Stimulated activated CD4-positive, alpha-beta T cell treated with anti-CD3 and anti-CD28 coated beads, TNF-alpha, amount 100 ng/mL, for 24 hours (primary cell): Measurements from ENCODE around the gene GULP1.
"Not testable (repeated sequence)": the region's sequence is repeated elsewhere in the genome, so short reads cannot be mapped to it uniquely, and the experiment has no call there.

Experiments used
- DNase-seq, 3 experiments: peaks; one replicate each; pipeline ENCODE4 v3.0.0-alpha.2; 2020; ENCODE audit warnings: low read depth in 3 of 3

The GULP1 gene, protein sequence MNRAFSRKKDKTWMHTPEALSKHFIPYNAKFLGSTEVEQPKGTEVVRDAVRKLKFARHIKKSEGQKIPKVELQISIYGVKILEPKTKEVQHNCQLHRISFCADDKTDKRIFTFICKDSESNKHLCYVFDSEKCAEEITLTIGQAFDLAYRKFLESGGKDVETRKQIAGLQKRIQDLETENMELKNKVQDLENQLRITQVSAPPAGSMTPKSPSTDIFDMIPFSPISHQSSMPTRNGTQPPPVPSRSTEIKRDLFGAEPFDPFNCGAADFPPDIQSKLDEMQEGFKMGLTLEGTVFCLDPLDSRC

DNA sequence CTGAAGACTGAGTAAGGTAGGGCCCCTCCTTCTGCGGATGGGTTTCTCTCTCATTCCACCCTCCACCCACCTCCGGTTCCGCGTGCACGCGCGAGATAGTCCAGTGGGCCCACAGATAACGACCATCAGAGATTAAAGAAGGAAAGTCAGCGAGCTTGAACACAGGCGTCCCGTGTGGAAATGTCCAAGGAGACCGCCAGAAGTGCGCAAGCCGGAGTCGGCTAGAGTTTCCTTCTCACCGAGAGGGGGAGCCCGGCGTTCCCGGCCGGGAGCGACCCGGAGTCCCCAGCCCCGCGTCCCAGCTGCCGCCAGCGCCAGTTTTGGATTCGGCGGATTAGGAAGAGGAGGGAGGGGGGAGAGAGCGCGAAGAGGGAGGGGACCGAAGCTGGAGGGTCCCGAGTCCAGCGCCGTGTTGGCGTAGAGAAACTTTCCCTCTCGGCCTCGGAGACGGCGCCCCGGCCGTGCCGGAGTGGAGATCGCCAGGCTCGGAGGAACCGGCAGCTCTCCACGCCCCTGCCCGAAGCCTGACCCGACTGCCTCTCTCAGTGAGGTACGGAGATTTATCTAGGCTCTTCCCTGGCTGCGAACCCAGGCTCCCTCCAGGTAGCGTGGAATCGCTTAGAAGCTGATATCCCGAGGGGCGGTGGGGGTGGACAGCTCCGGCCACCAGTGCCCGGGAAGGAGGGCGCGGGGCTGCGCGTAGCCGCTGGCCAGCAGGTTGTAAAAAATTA, at the start of gene GULP1:
GULP1 (plus strand) TSS at position 258 of the 731 bp plus-strand sequence. CDS start 185,829 bp downstream, outside the sequence.
- DNase-seq = no peak

- DNase-seq = no peak
Observed at GRCh38 chr2:188243381-188243780, 48.3 kb upstream of the GULP1 start.

- no peak for DNase-seq
Observed at GRCh38 chr2:188244383-188244782, 47.3 kb upstream of the GULP1 start.

GRCh38 chr2:188245230-188245629, 46.4 kb upstream of the GULP1 start:
- DNase-seq = no peak

DNA sequence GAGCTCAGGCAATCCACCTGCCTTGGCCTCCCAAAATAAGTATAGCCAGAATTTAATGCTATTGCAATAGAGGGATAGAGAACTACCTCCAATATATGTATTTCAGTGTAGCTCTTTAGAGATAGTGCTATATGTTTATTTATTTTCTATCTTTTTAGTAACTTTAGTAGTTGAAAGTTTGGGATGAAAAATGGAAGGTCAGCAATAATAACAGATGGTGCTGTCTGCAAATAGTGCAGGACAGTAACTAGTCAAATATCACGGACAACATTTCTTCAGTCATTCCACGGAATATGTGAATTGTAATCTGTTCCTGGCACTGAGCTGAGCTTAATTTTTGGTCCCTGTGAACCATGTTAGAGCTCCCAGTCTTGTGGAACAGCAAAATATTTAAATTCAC, 43.2 kb upstream of the GULP1 start:
- no peak for DNase-seq

DNA sequence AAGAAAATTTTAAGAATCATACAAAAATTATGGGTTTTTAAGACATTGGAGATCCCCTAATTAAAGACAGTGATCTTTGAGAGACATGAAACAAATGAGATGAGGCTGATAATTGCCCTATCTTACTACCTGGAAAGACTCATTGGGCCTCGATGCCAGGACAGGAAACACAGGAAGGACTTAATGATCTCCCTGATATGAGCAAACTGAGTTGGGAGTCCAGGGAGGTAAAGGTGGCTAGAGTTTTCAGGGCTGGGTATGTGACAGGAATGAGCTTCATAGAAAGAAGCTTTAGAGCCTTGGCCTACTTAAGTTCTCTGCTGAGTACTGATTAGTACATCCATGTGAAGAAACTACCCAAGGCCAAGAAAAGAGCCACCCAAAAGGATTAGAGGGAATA, 40.6 kb upstream of the GULP1 start:
- DNase-seq = no peak

DNA sequence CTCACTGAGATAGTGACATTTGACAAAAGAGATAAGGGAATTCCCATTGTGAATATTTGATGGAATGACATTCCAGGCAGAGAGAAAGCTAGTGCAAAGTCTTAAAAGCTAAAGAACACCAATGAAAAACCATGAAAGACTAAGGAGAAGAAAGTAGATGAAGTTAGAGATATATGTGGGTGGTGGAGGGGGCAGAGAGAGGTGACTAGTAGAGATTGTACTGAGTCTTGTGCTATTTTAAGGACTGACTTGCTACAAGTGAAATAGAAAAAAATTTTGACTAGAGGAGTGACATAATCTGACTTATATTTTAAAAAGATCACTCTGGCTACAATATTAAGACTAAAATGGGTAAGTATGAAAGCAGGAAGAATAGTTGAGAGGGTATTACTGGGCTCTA, 35.3 kb upstream of the GULP1 start:
- DNase-seq = no peak

DNA sequence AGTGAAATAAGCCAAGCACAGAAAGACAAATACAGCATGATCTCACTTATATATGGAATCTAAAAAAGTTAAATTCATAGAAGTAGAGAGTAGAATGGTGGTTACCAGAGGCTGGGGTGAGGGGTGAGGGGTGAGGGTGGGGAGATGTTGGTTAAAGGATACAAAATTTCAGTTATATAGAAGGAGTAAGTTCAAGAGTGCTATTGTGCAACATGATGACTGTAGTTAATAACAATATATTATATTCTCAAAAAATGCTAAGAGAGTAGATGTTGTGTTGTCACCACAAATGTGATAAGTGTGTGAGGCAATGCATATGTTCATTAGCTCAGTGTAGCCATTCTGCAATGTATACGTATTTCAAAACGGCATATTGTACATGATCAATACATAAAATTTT, 26.4 kb upstream of the GULP1 start:
- DNase-seq = no peak

DNA sequence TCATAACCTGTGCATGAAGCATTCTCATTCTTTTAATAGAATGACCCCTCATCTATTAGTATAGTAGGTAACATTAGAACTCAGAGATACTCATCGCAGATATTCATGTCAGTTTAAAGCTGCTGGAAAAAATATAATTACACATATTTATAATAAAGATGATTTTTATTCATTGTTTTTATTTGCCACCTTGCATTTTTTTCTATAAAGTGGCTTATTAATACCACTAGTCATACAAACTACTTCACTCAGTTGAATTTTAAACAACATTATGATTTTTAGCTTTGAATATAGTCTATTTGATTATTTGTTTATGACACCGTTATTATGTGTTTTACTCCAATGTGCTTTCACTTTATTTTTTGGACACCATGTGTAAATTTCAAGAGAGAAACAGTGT, 23.9 kb upstream of the GULP1 start:
- no peak for DNase-seq

- DNase-seq = no peak
Observed at GRCh38 chr2:188269004-188269403, 22.7 kb upstream of the GULP1 start.

GRCh38 chr2:188272121-188272520, 19.6 kb upstream of the GULP1 start:
- DNase-seq = no peak

GRCh38 chr2:188274274-188274673, 17.4 kb upstream of the GULP1 start:
- no peak for DNase-seq

DNA sequence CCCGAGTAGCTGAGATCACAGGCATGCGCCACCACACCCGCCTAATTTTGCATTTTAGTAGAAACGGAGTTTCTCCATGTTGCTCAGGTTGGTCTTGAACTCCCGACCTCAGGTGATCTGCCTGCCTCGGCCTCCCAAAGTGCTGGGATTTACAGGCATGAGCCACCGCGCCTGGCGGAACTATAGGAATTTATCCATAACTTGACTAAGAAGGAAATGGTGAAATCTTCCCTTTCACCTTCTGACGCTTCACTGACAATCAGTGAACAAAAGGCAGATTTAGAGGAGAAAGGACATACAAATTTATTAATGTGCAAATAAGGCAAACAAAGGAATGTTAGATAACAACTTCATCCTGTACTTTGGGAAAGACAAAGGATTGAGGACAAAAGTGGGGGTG, 15.4 kb upstream of the GULP1 start:
- DNase-seq = no peak

DNA sequence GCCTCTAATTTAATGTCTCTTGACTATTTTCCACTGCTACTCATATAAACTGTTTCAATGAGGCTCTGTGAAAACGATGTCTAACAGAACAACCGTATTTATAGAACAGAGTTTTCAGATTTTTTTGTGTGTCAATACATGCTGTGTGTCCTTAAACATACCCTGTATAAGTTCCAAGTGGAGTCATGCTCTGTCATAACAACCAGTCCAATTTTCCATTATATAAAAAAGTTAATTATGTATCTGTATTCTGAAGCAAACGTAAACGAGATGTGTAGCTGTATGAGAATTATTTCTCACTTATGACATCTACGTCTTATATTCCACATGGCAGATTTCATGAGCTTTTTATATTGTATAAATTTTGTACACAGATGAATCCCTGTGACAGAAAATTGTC, 13.9 kb upstream of the GULP1 start:
- DNase-seq = no peak

GRCh38 chr2:188278388-188279092, 13.1 kb upstream of the GULP1 start:
- no peak for DNase-seq

GRCh38 chr2:188279093-188279445, 12.6 kb upstream of the GULP1 start:
- no peak for DNase-seq

DNA sequence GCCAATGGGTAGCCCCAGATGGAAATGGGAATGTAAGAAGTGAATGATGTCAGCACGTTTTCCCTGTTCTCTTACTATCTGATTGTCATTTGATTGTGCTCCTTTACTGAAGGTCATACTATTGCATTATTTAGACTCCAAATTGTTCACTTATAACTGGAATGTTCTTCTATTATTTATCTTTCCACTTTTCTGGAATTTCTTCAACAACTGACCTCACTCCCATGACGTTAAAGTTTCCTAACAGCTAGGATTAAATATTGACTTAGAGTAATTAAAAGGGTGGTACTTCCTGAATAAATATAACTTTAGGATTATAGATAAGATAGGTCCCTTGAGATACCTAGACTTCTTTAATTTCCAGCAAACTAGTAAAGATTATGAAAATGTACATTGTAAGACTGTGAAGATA, 10.9 kb upstream of the GULP1 start:
- DNase-seq = no peak

GRCh38 chr2:188282907-188283306, 8.8 kb upstream of the GULP1 start:
- DNase-seq = no peak

GRCh38 chr2:188284251-188284650, 7.4 kb upstream of the GULP1 start:
- DNase-seq = not testable (repeated sequence)

DNA sequence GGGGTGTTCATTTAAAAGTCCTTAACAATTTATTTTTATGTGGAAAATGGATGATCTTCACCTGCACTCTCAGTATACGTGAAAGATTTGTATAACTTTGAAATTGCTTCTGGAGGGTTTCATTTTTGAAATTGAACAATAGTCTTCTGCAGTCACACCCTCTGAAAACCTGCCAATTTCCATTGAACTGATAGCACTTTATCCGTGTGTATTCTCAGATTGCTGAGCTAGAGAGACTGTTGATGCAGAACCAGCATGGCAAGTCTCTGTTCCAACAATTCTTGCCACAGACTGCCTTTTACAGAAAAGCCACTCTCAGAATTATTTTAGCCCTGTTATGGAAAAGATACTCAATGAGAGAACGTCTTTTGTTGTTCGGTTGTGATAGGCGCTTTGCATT, 6.6 kb upstream of the GULP1 start:
- DNase-seq = no peak

- DNase-seq = no peak
Observed at GRCh38 chr2:188285774-188286173, 5.9 kb upstream of the GULP1 start.

DNA sequence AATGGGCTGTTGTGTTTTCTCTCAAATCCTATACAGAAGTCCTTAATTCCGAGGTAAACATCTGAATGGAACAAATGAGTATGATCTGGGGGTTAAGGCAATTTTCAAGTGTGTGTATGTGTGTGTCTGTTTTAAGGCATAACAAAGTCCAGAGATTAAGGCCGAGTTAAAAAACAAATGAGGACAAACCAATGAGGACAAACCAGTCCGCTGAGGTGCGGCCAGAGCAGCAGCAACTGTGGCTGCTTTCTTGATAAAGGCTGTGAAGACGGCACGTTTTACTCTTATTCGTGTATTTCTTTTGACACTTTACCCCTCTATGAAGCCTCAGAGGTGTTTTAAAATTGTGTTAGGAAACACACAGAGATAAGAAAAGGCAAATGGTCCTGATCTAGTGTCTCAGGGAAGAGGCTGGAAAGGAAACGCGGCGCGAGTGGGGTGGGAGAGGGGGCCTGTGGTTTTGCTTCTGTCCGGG, 495 bp upstream of the GULP1 start:
- no peak for DNase-seq
